ENCODE measurements around the gene PCSK5.

The PCSK5 gene

GRCh38 chr9:76092572-76092971, 202.1 kb downstream of the PCSK5 start:
- DNase-seq = no peak

GRCh38 chr9:76095585-76095984, 205.1 kb downstream of the PCSK5 start:
- no peak for DNase-seq

DNA sequence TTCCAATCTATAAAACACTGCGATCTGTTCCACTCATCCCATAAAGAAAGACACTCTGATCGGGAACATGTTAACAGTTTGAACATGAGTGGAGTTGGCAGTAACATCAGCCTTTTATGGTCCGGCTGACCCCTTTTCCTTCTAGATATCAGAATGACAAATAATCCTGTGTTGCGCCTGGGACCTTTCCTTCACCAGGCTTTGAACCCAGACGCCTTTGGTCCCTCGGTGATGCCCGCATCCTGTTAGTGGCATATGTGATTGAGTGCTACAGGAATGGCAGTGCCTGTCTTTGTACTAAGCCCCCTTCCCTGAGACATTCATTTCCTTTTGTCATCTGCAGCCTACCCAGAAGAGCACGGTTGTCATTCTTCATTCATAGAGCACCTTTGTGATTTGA, 209.0 kb downstream of the PCSK5 start:
- DNase-seq = no peak

- DNase-seq = no peak
Measured at GRCh38 chr9:76101075-76101474, 210.6 kb downstream of the PCSK5 start.

- no peak for DNase-seq
Measured at GRCh38 chr9:76101491-76101890, 211.0 kb downstream of the PCSK5 start.

- DNase-seq = no peak
Measured at GRCh38 chr9:76101947-76102346, 211.5 kb downstream of the PCSK5 start.

DNA sequence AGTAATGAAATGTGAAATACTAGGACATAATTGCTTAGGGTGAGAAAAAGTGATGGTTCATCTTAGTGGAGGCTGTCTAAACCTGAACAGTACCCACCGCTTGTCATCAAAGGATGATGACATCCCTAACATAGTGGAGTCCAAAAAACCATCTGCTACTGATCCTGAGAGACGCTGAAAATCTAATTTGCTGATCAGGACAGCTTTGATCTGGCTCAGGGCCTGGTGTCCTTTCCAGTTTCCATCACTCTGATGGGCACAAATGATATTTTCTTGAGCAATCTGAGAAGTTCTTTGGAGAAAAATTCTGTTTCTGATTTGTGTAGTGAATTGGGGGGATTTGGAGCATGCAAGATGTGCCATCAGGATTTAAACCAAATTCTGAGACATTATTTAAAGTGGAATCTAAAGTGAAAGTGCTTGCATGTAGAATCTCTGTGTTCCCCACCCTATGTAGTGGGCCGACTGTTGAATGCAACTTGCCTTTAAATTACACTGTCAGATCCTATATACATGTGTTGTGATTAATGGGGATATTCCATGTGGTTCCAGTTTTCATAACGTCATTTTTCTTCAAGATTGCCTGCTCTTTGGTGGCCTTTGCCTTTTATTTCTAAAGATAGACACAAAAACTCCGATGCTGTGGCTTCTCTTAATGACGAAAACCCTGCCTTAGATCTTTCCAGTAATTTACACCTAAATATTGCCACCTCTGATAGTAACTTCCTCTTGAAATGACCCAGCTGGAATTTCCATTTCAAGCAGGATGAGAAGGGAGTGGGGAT, 213.2 kb downstream of the PCSK5 start:
- DNase-seq = no peak

DNA sequence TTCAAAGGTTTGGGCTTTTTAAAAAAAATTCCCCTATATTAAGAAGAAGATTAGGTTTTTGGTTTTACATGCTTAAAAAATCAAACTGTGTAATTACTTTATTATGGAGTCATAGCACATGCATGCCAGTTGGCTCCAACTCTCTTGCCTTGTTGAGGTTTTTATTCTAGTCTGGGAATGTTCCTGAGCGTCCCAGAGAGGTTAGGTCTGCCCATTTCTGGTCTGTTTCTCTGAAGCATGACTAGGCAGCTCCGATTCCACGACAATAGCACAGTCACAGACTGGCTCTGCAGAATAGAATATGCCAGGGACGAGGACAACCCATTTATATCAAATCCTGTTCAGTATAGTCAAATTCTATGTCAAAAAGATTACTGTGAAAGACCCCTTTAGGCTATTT, 217.0 kb downstream of the PCSK5 start:
- DNase-seq = no peak

- no peak for DNase-seq
Measured at GRCh38 chr9:76109953-76110352, 219.5 kb downstream of the PCSK5 start.

DNA sequence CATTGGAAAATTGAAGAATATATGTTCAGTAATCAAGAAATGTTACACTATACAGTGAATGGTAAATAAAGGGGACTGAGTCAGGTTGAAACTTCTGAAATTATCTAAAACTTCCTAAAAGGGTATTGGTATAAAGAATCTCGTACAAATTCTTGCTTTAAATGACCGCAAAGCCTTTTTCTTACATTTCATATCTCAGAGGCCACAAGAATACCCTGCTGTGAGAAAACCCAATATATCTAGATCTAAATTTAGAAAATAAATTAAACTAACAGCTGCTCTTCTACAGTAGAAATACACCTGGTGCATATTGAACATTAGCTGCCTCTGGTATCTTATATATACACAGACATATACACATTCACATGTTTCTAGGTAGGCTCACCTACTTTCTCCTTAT, 221.7 kb downstream of the PCSK5 start:
- no peak for DNase-seq

GRCh38 chr9:76114144-76114543, 223.7 kb downstream of the PCSK5 start:
- no peak for DNase-seq

GRCh38 chr9:76115396-76115795, 224.9 kb downstream of the PCSK5 start:
- DNase-seq = no peak

DNA sequence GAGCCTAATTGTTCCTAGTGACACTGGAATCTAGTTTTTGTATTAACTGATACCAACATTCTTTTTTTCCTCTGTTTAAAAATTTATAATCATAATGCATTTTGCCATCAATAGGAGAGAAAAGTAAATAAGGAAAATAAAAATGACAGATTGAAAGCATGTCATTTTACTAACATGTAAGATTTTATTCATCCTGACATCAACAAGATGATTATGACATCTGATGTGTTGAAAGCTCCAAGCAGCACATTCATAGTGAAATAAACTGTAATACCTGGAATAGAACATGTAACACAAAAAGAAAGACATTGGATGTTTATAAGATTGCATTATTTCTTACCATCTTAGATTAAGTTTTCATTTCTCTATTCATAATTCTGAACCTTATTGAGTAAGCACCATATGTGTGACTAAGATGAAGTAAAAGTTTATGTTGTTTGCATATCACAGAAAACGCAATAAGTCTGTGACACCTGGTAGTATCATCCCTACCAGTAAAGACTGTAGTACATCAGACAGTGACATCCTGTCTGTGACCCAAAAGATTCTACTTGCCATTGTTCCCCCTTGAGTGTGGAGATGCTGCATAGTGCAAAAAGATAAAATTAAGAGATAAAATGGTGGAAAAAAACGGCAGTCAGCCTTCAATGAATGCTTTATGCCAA, 225.6 kb downstream of the PCSK5 start:
- no peak for DNase-seq

DNA sequence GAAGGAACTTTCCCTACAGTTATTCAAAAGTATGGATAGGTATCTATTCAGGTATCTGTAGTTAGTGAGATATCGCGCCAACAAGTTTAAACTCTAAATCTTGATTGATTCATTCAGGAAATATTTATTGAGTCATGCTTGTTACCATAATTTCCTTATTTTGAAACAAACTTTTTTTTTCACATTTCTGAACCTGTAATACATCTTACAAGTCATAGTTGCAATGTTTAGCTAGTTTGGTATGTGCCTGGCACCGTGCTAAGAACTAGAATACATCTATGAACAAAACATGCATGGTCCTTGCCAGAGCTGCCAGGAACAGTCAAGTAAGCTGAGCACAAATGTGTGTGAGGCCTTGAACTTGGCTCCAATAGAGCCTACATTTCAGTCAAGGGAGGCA, 226.4 kb downstream of the PCSK5 start:
- no peak for DNase-seq

- no peak for DNase-seq
Measured at GRCh38 chr9:76127637-76128036, 237.2 kb downstream of the PCSK5 start.

GRCh38 chr9:76135902-76136301, 245.4 kb downstream of the PCSK5 start:
- peak; percentile 38 for DNase-seq

DNA sequence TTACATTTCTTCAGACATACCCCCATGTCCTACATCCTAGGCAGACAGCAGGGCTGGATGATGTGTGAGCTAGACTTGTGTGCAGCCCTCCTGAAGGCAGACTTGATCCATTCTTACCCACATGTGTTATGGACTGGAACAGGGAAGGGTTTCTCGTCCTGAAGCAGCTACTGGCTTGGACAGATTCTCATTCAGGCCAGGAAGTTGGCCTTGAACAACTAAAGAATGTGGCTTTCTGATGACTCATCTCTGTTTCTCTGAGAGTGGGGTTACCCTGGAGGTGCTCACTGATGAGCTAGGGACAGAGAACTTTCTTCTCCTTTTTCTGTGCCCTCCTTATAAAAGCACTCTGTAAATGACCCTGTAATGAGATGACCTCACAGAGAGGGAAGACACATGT, 246.5 kb downstream of the PCSK5 start:
- no peak for DNase-seq

DNA sequence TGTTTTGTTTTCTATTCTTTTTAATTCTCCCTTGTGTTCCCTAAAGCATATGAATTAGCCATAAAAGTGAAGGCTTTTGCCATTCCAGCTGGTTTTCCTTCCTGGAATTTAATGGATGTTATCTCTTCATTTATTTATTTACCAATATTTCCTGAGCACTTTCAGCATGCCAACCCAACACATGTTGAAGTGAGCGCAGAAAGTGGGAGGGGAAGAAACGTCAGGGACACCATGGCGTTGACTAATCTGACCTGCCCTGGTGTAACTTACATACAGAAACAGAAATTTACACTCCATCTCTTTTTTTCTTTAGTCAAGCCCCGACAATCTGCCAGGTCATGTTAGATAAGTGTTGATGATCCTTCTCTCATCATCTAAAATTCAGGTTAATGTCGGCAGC, 247.5 kb downstream of the PCSK5 start:
- no peak for DNase-seq

DNA sequence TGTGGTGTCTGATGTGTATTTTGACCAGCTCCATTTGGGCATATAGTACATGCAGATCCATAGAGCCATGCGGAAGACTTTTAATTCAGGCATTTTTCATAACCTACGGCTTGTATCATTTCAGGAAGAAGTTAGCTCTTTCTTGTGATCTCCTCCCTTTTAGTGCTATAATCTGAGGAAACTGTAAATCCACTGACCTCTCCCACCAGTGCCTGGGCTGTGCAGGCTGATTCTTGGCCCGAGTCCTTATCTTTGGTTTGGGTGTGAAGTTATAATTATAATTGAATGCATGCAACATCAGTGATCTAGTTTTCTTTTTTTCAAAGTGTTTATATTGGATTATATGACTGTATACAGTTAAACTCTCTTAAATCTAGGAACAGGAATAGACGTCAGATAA, 247.9 kb downstream of the PCSK5 start:
- DNase-seq = no peak

DNA sequence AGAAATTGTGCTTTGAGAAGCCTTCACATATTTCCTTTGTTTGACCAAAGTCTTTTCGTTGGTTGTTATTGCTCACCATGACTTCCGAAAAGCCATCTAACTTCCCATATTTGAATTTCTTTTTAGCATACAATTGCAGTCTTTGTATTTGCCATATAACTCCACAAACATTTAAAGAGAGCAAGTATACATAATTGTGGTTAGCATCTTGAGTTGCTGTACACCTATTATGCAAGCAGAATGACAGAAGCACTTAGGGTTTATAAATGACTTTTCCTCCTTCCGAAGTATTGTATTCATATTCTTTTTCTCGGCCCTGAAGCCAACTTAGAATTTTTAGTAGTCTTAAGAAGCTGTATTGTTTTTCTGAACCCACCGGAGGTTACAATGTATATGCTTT, 253.4 kb downstream of the PCSK5 start:
- no peak for DNase-seq

- no peak for DNase-seq
Measured at GRCh38 chr9:76150013-76150412, 259.5 kb downstream of the PCSK5 start.

GRCh38 chr9:76151267-76151666, 260.8 kb downstream of the PCSK5 start:
- DNase-seq = no peak

- DNase-seq = no peak
Measured at GRCh38 chr9:76153339-76153738, 262.9 kb downstream of the PCSK5 start.

- no peak for DNase-seq
Measured at GRCh38 chr9:76153902-76154629, 263.6 kb downstream of the PCSK5 start.
